Osteocyte (in vitro differentiated cells): ENCODE data around the gene TFF1. TPM values are rescaled to one million over a fixed set of nuclear protein-coding genes. Genes with fewer than 3 reads are reported as not detected.
A peak's percentile ranks its signal among the peaks of the same experiment; 100 is the strongest.

ENCODE experiments used
- DNase-seq: peaks from one replicate; pipeline ENCODE4 v3.0.0; 2021; ENCODE audit warnings: mixed read lengths; ENCODE audit not compliant: unreplicated experiment; ENCODE audit errors: extremely low spot score
- H3K27ac Mint-ChIP-seq: one replicate; pipeline ENCODE4 v1.8.0; 2021; ENCODE audit warnings: mild to moderate bottlenecking, mixed read lengths; ENCODE audit not compliant: unreplicated experiment
- H3K27me3 Mint-ChIP-seq: one replicate; pipeline ENCODE4 v1.8.0; 2021; ENCODE audit warnings: mixed read lengths; ENCODE audit not compliant: unreplicated experiment
- H3K36me3 Mint-ChIP-seq: one replicate; pipeline ENCODE4 v1.8.0; 2021; ENCODE audit warnings: mixed read lengths; ENCODE audit not compliant: unreplicated experiment
- H3K4me1 Mint-ChIP-seq: one replicate; pipeline ENCODE4 v1.8.0; 2021; ENCODE audit warnings: mixed read lengths; ENCODE audit not compliant: unreplicated experiment
- H3K4me3 Mint-ChIP-seq: one replicate; pipeline ENCODE4 v1.8.0; 2021; ENCODE audit warnings: mild to moderate bottlenecking, moderate library complexity, mixed read lengths; ENCODE audit not compliant: unreplicated experiment
- H3K9me3 Mint-ChIP-seq: one replicate; pipeline ENCODE4 v1.8.0; 2021; ENCODE audit warnings: mixed read lengths; ENCODE audit not compliant: unreplicated experiment
- CTCF ChIP-seq: fragments of 200-600 bp; sonication (generic); IDR thresholded peaks from 2 replicates; pipeline ENCODE4 v1.5.0; 2021; ENCODE audit warnings: antibody characterized with exemption, mild to moderate bottlenecking, moderate library complexity
- total RNA-seq: library from RNA; stranded (reverse); gene quantifications from 2 replicates; pipeline ENCODE4 v1.2.1, GENCODE V29; 2021

The TFF1 gene
- total RNA-seq, 1 donor from 2014 or later: not detected

GRCh38 chr21:42397746-42398394 lies 31.5 kb upstream of the TFF1 start:
- Mint-ChIP-seq H3K36me3 (no peaks in the 10 kb centered on the region), H3K4me3 (no peak overlapping the region), H3K27ac (no peak overlapping the region), H3K27me3 (peaks cover 16% of the 10 kb centered on the region), H3K9me3 (no peaks in the 10 kb centered on the region), H3K4me1 (peaks cover 30% of the 10 kb centered on the region)
- TF ChIP-seq CTCF: no peak
- DNase-seq: no peak

GRCh38 chr21:42396799-42397745 lies 30.7 kb upstream of the TFF1 start:
- Mint-ChIP-seq H3K27ac (no peak overlapping the region), H3K27me3 (peaks cover 14% of the 10 kb centered on the region), H3K36me3 (no peaks in the 10 kb centered on the region), H3K4me3 (no peak overlapping the region), H3K9me3 (no peaks in the 10 kb centered on the region), H3K4me1 (peaks cover 36% of the 10 kb centered on the region)
- no peak for DNase-seq
- no peak for TF ChIP-seq CTCF

- no peak for DNase-seq
- Mint-ChIP-seq H3K4me1 (peaks cover 35% of the 10 kb centered on the region), H3K9me3 (no peaks in the 10 kb centered on the region), H3K4me3 (no peak within 1 kb of the TSS), H3K27me3 (peaks cover 11% of the 10 kb centered on the region), H3K36me3 (no peaks in the 10 kb centered on the region), H3K27ac (peak within 1 kb of the TSS; percentile 39)
- no peak for TF ChIP-seq CTCF
Measured at GRCh38 chr21:42395905-42396651, 29.7 kb upstream of the TFF1 start, which contains the start of gene TMPRSS3. TMPRSS3 (minus strand) TSS chr21:42396052; CDS start chr21:42395417, 635 bp downstream.

- Mint-ChIP-seq H3K36me3 (no peaks in the 10 kb centered on the region), H3K27me3 (peaks cover 17% of the 10 kb centered on the region), H3K9me3 (no peaks in the 10 kb centered on the region), H3K4me3 (no peak overlapping the region), H3K4me1 (peaks cover 31% of the 10 kb centered on the region), H3K27ac (peak overlapping the region; percentile 39)
- DNase-seq: no peak
- TF ChIP-seq CTCF: no peak
Measured at GRCh38 chr21:42395302-42395701, 29.0 kb upstream of the TFF1 start.
